Measurements from ENCODE around the gene DOCK9.

DOCK9 gene

GRCh38 chr13:98843482-98843877 lies 134.4 kb downstream of the DOCK9 start:
- DNase-seq = no peak

- DNase-seq = peak; percentile 37
These were observed 134.9 kb downstream of the DOCK9 start for GRCh38 chr13:98842858-98843481.

GRCh38 chr13:98842070-98842469 lies 135.8 kb downstream of the DOCK9 start:
- peak; percentile 83 for DNase-seq

- DNase-seq = no peak
These were observed 137.8 kb downstream of the DOCK9 start for GRCh38 chr13:98839856-98840769.

GRCh38 chr13:98838776-98839175 lies 139.1 kb downstream of the DOCK9 start:
- DNase-seq = no peak

- DNase-seq = no peak
These were observed 140.0 kb downstream of the DOCK9 start for GRCh38 chr13:98837896-98838295.

GRCh38 chr13:98835156-98835555 lies 142.7 kb downstream of the DOCK9 start:
- DNase-seq = no peak

GRCh38 chr13:98834254-98834960 lies 143.5 kb downstream of the DOCK9 start:
- no peak for DNase-seq

- DNase-seq = no peak
These were observed 146.6 kb downstream of the DOCK9 start for GRCh38 chr13:98831236-98831635.

GRCh38 chr13:98829541-98829940 lies 148.3 kb downstream of the DOCK9 start:
- DNase-seq = no peak

GRCh38 chr13:98828614-98829013 lies 149.2 kb downstream of the DOCK9 start:
- no peak for DNase-seq

- DNase-seq = no peak
These were observed 150.4 kb downstream of the DOCK9 start for GRCh38 chr13:98827449-98827848.

- no peak for DNase-seq
These were observed 151.7 kb downstream of the DOCK9 start for GRCh38 chr13:98826146-98826545.

- DNase-seq = no peak
These were observed 152.2 kb downstream of the DOCK9 start for GRCh38 chr13:98825659-98826058.

- no peak for DNase-seq
These were observed 153.3 kb downstream of the DOCK9 start for GRCh38 chr13:98824376-98825160.

GRCh38 chr13:98823442-98823841 lies 154.4 kb downstream of the DOCK9 start:
- DNase-seq = no peak

GRCh38 chr13:98822225-98822606 lies 155.6 kb downstream of the DOCK9 start:
- DNase-seq = no peak

- no peak for DNase-seq
These were observed 156.3 kb downstream of the DOCK9 start for GRCh38 chr13:98821372-98822224.

GRCh38 chr13:98820744-98821371 lies 157.0 kb downstream of the DOCK9 start:
- no peak for DNase-seq

- no peak for DNase-seq
These were observed 157.6 kb downstream of the DOCK9 start for GRCh38 chr13:98820300-98820699.

GRCh38 chr13:98819382-98820010 lies 158.4 kb downstream of the DOCK9 start:
- no peak for DNase-seq
